HCT116 (cell line): Measurements from ENCODE around the gene LSM6. TPM values are rescaled to one million over a fixed set of nuclear protein-coding genes. Genes with fewer than 3 reads are reported as not detected.

ENCODE experiments used
- ATAC-seq: fragments of 200-7000 bp; cut with Tn5 transposase; 2 replicates; pipeline ENCODE4 v1.9.1; 2020; ENCODE audit warnings: mild to moderate bottlenecking, moderate library complexity
- BruUV-seq: library from RNA; stranded (reverse); fragments of 400-500 nt; replicated peaks from 2 replicates; lab custom pipeline; 2021; lab: Mats Ljungman, UMichigan
- CTCF ChIA-PET: fragments of 300-600 bp; sonication (Branson Sonifier 250); formaldehyde crosslinking; loops from one replicate; lab custom pipeline; 2021; ENCODE audit warnings: antibody characterized with exemption; lab: Charles Lee
- POLR2A ChIA-PET: fragments of 300-600, 350-600 bp; sonication (Branson Sonifier 250); formaldehyde crosslinking; loops from one replicate; lab custom pipeline; 2021; ENCODE audit warnings: antibody characterized with exemption; lab: Charles Lee
- RAD21 ChIA-PET, 2 experiments: fragments of 300-600 bp; sonication (Branson Sonifier 250); formaldehyde crosslinking; loops; one replicate each; lab custom pipeline; 2023; ENCODE audit warnings: low total read pairs in 2 of 2; ENCODE audit not compliant: uncharacterized antibody in 2 of 2, unreplicated experiment in 2 of 2, low non-redundant PET in 1 of 2; lab: Charles Lee
- DNase-seq: peaks from one replicate; pipeline ENCODE4 v3.0.0-alpha.2; 2010; ENCODE audit warnings: low read depth, low spot score
- H2AFZ ChIP-seq: fragments of 200-600 bp; shearing (Covaris generic), sonication (generic); 2 replicates; pipeline ENCODE4 v1.6.1; 2017; ENCODE audit warnings: low read depth, mixed run types, mixed read lengths, antibody characterized with exemption, low read length; ENCODE audit not compliant: poor library complexity, severe bottlenecking
- H3K27ac ChIP-seq: 2 replicates; pipeline ENCODE4 v1.5.1; 2012; ENCODE audit warnings: low read depth, low read length
- H3K27me3 ChIP-seq: fragments of 200-600 bp; sonication (generic); 2 replicates; pipeline ENCODE4 v1.6.1; 2016; ENCODE audit warnings: mixed run types, low read length, mixed read lengths; ENCODE audit not compliant: insufficient read depth
- H3K36me3 ChIP-seq, 2 experiments: fragments of 200-500 bp in 1 of 2; fragments of 200-600 bp in 1 of 2; sonication (Bioruptor generic) in 1 of 2; sonication (generic) in 1 of 2; 2 replicates each; pipeline versions ENCODE4 v1.5.1 to v1.6.1; 2014 to 2016; ENCODE audit warnings: low read length in 2 of 2, inconsistent platforms in 1 of 2, mixed read lengths in 1 of 2, mixed run types in 1 of 2; ENCODE audit not compliant: insufficient read depth in 2 of 2, control insufficient read depth in 1 of 2
- H3K4me1 ChIP-seq, 2 experiments: fragments of 200-600 bp in 1 of 2; sonication (generic) in 1 of 2; 2 replicates each; pipeline versions ENCODE4 v1.5.1 to v1.6.1; 2012 to 2017; ENCODE audit warnings: low read length in 2 of 2, inconsistent platforms in 1 of 2, mild to moderate bottlenecking in 1 of 2, mixed read lengths in 1 of 2, mixed run types in 1 of 2, moderate library complexity in 1 of 2; ENCODE audit not compliant: insufficient read depth in 2 of 2, control insufficient read depth in 1 of 2
- H3K4me2 ChIP-seq: fragments of 200-600 bp; sonication (generic); 2 replicates; pipeline ENCODE4 v1.6.1; 2017; ENCODE audit warnings: mixed run types, low read length, mixed read lengths
- H3K4me3 ChIP-seq, 2 experiments: fragments of 200-600 bp in 1 of 2; sonication (generic) in 1 of 2; replicated peaks in 1 of 2; 2 replicates each; pipeline ENCODE4 v1.5.1; 2011 to 2016; ENCODE audit warnings: low read length in 2 of 2, control low read depth in 1 of 2, low read depth in 1 of 2, mild to moderate bottlenecking in 1 of 2, mixed read lengths in 1 of 2, mixed run types in 1 of 2
- H3K79me2 ChIP-seq: fragments of 200-600 bp; sonication (generic); 2 replicates; pipeline ENCODE4 v1.6.1; 2017; ENCODE audit warnings: mild to moderate bottlenecking, mixed run types, low read length, moderate library complexity, mixed read lengths; ENCODE audit not compliant: insufficient read depth
- H3K9ac ChIP-seq: fragments of 200-600 bp; sonication (generic); 2 replicates; pipeline ENCODE4 v1.6.1; 2016; ENCODE audit warnings: low read length, mixed read lengths
- H3K9me2 ChIP-seq: fragments of 200-600 bp; sonication (generic), shearing (Covaris generic); 2 replicates; pipeline ENCODE4 v1.6.1; 2017; ENCODE audit warnings: mixed run types, mild to moderate bottlenecking, moderate library complexity; ENCODE audit not compliant: insufficient read depth
- H3K9me3 ChIP-seq, 2 experiments: fragments of 200-500 bp in 1 of 2; fragments of 200-600 bp in 1 of 2; sonication (Bioruptor generic) in 1 of 2; sonication (generic) in 1 of 2; 2 replicates each; pipeline ENCODE4 v1.6.1; 2014 to 2017; ENCODE audit warnings: low read length in 2 of 2, mixed read lengths in 2 of 2, inconsistent platforms in 1 of 2, low read depth in 1 of 2, mild to moderate bottlenecking in 1 of 2, mixed run types in 1 of 2, moderate library complexity in 1 of 2; ENCODE audit not compliant: control insufficient read depth in 1 of 2, insufficient read depth in 1 of 2
- H4K20me1 ChIP-seq: fragments of 200-600 bp; sonication (generic), shearing (Covaris generic); 2 replicates; pipeline ENCODE4 v1.6.1; 2017; ENCODE audit warnings: mixed run types, mild to moderate bottlenecking, moderate library complexity; ENCODE audit not compliant: insufficient read depth
- ATF3 ChIP-seq: IDR thresholded peaks from 2 replicates; pipeline ENCODE4 v1.6.1; 2012
- CBX3 ChIP-seq: IDR thresholded peaks from 2 replicates; pipeline ENCODE4 v1.6.1; 2012; ENCODE audit warnings: low read depth
- CEBPB ChIP-seq: IDR thresholded peaks from 2 replicates; pipeline ENCODE4 v1.6.1; 2012; ENCODE audit warnings: low read depth
- CTCF ChIP-seq, 3 experiments: fragments of 200-600 bp in 1 of 3; sonication (generic) in 1 of 3; IDR thresholded peaks in 2 of 3; conservative IDR thresholded peaks in 1 of 3; 2 replicates each; pipeline ENCODE4 v1.5.1; 2012 to 2017; ENCODE audit warnings: low read depth in 2 of 3, low read length in 2 of 3, antibody characterized with exemption in 1 of 3, borderline replicate concordance in 1 of 3, control low read depth in 1 of 3, mild to moderate bottlenecking in 1 of 3, mixed read lengths in 1 of 3, mixed run types in 1 of 3, moderate library complexity in 1 of 3; ENCODE audit not compliant: insufficient read depth in 1 of 3
- FOSL1 ChIP-seq: IDR thresholded peaks from 2 replicates; pipeline ENCODE4 v1.6.1; 2012; ENCODE audit warnings: low read depth
- RAD21 ChIP-seq: IDR thresholded peaks from 2 replicates; pipeline ENCODE4 v1.6.1; 2012; ENCODE audit warnings: low read depth, mild to moderate bottlenecking
- REST ChIP-seq: IDR thresholded peaks from 2 replicates; pipeline ENCODE4 v1.6.1; 2012; ENCODE audit warnings: low read depth
- SRF ChIP-seq: IDR thresholded peaks from 2 replicates; pipeline ENCODE4 v1.6.1; 2012; ENCODE audit warnings: low read depth
- YY1 ChIP-seq: IDR thresholded peaks from 2 replicates; pipeline ENCODE4 v1.6.1; 2011; ENCODE audit warnings: low read length, low read depth, moderate library complexity, mild to moderate bottlenecking; ENCODE audit not compliant: insufficient replicate concordance; ENCODE audit errors: extremely low read depth
- ZBTB33 ChIP-seq: IDR thresholded peaks from 2 replicates; pipeline ENCODE4 v1.6.1; 2011; ENCODE audit warnings: mild to moderate bottlenecking, low read length, moderate library complexity; ENCODE audit not compliant: insufficient replicate concordance; ENCODE audit errors: extremely low read depth
- ZFX ChIP-seq: fragments of 450-650 bp; IDR thresholded peaks from 2 replicates; pipeline ENCODE4 v1.6.1; 2017
- ZNF274 ChIP-seq: fragments of 200-500 bp; sonication (Bioruptor generic); IDR thresholded peaks from 2 replicates; pipeline ENCODE4 v1.6.1; 2014; ENCODE audit warnings: mild to moderate bottlenecking, low read depth, low read length, inconsistent platforms
- intact Hi-C: fragments of 100-400 bp; cut with micrococcal nuclease; formaldehyde crosslinking; loops from 2 replicates; pipeline ENCODE4 v1.10.0; 2022
- total RNA-seq: library from RNA; stranded (reverse); gene quantifications from one replicate; pipeline ENCODE4 v1.2.1, GENCODE V29; 2021; ENCODE audit not compliant: unreplicated experiment

The LSM6 gene
- total RNA-seq, 1 experiment from 2014 or later = 57.4 TPM

GRCh38 chr4:146238107-146238506 is 62.6 kb downstream of the LSM6 start:
- Histone ChIP-seq H2AFZ (no peak overlapping the region), H3K9me3 (no peaks in the 10 kb centered on the region), H3K9me2 (no peaks in the 10 kb centered on the region), H3K79me2 (no peaks in the 10 kb centered on the region), H3K36me3 (no peaks in the 10 kb centered on the region), H3K4me1 (peaks cover 12 to 28% of the 10 kb centered on the region in 2 experiments), H3K9ac (no peak overlapping the region), H3K27me3 (no peaks in the 10 kb centered on the region)
- ChIA-PET POLR2A (no interaction called here), RAD21 (no interaction called here)
- ATAC-seq = no peak
- intact Hi-C loops = no loop called here
- TF ChIP-seq REST (no peak), RAD21 (no peak), SRF (no peak), CBX3 (no peak), CTCF (IDR thresholded peaks at IDR 0.05 in 2 of 3, conservative IDR thresholded peaks at IDR 0.05 in 1 of 3; ENCODE audit: borderline replicate concordance in 1 of 3, insufficient read depth in 1 of 3, low read depth in 2 of 3, low read length in 2 of 3) (no peak), ZNF274 (no peak), CEBPB (no peak), ZFX (no peak), ZBTB33 (no peak), YY1 (no peak), FOSL1 (no peak), ATF3 (no peak)
- TF ChIP-seq, all 23 proteins: peak for 0
- no peak for DNase-seq
- Histone ChIP-seq H3K4me3 (no peak overlapping the region), H4K20me1 (no peaks in the 10 kb centered on the region), H3K27ac (no peak overlapping the region), H3K4me2 (no peak overlapping the region)
- CTCF ChIA-PET = no interaction called here
- no TSS peak for BruUV-seq
